Activated T-helper 9 cell treated with anti-CD3 and anti-CD28 coated beads, Interleukin-2, amount 50 U/mL, for 16 hours (primary cell): ENCODE measurements around the gene SPIRE2.
"Not testable (repeated sequence)": the region's sequence is repeated elsewhere in the genome, so short reads cannot be mapped to it uniquely, and the experiment has no call there.

ENCODE experiments used
- DNase-seq: peaks from one replicate; pipeline ENCODE4 v3.0.0-alpha.2; 2020; ENCODE audit warnings: low read depth

Gene SPIRE2

DNA sequence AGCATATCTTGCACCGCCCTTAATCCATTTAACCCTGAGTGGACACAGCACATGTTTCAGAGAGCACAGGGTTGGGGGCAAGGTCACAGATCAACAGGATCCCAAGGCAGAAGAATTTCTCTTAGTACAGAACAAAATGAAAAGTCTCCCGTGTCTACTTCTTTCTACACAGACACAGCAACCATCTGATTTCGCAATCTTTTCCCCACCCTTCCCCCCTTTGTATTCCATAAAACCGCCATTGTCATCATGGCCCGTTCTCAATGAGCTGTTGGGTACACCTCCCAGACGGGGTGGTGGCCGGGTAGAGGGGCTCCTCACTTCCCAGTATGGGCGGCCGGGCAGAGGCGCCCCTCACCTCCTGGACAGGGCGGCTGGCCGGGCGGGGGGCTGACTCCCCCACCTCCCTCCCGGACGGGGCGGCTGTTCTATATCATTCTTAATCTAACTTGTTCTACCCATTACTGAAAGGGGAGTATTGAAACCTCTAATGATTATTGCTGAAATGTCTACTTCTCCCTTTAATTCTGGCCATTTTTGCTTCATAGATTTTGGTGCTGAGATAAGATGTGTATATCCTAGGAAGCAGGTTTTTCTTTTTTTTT is 21.6 kb upstream of the SPIRE2 start:
- not testable (repeated sequence) for DNase-seq

DNA sequence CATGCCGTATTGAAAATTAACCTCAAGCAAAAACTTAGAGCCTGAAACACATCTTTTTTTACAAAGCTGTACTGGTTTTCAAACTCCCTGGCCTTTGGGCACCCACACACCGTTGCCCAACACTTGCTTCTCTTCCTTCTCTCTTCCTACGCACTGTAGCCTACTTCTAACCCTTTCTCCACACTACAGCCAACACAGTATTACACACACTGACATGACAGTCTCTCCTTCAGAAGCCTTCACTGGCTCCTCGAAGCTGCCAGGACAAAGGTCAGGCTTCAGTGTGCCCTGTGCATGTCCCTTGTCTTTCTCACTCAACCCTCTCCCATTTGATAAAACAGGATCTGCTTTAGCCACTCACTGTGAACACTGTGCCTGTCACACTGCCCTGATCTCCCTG is 19.8 kb upstream of the SPIRE2 start:
- DNase-seq = no peak

- no peak for DNase-seq
Observed at GRCh38 chr16:89811321-89811720, 17.0 kb upstream of the SPIRE2 start.

DNA sequence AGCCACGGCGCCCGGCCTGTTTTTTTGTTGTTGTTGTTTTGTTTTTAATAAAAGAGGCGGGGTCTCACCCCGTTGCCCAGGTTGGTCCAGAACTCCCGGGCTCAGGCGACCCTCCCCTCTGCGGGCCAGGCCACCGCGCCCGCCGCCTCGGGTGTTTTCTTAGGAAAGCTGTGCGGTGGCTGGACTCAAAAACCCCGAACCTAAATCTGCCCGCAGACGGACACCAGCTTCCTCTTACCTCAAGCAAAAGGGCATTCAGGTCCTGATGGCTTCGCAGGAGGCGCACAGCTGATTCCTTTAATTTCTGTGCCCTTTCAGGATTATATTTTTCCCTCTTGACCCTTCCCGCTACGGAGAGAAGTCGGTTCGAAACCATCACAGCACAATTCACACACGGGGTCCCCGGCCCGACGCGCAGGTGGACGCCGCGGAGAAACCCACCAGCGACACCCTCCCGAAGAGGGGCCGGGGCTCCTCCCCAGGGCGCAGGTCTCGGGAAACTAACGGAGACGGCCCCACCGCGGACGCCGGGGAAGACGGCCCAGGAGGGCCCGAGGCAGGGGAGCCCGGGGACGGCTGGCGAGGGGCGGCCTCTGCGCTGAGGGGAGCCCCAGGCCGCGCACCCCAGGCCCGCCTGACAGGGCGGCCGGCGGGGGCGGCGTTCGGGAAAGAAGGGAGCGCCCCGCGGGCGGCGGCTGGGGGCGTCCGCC is 12.5 kb upstream of the SPIRE2 start:
- no peak for DNase-seq

DNA sequence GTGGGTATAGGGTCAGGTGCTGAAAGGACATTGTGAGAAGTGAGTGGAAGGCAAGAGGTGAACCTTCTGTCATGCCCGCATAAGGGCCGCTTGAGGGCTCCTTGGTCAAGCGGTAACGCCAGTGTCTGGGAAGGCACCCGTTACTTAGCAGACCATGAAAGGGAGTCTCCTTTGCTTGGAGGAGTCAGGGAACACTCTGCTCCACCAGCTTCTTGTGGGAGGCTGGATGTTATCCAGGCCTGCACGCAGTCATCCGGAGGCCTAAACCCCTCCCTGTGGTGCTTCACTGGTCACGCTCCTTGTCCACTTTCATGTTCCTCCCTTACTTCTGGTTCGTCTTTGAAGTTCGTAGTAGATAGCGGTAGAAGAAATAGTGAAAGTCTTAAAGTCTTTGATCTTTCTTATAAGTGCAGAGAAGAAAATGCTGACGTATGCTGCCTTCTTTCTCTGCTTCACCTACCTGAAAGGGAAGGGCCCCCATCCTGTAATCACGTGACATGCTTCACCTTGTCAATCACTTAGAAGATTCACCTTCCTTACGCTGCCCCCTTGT is 9.3 kb upstream of the SPIRE2 start:
- DNase-seq = not testable (repeated sequence)

GRCh38 chr16:89819448-89819847 is 8.8 kb upstream of the SPIRE2 start:
- DNase-seq = not testable (repeated sequence)

- no peak for DNase-seq
Observed at GRCh38 chr16:89821438-89822187, 6.7 kb upstream of the SPIRE2 start.

- no peak for DNase-seq
Observed at GRCh38 chr16:89822188-89823086, 5.8 kb upstream of the SPIRE2 start.

GRCh38 chr16:89823087-89823823 is 5.0 kb upstream of the SPIRE2 start:
- no peak for DNase-seq

DNA sequence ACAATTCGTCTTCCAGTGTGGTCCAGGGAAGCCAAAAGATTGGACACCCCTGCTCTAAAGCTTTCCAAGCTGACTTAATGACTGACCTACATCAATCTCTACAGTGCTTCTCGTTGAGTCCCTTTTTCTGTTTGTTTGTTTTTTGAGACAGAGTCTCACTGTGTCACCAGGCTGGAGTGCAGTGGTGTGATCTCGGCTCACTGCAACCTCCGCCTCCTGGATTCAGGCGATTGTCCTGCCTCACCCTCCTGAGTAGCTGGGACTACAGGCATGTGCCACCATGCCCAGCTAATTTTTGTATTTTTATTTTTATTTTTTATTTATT is 4.5 kb upstream of the SPIRE2 start:
- not testable (repeated sequence) for DNase-seq

DNA sequence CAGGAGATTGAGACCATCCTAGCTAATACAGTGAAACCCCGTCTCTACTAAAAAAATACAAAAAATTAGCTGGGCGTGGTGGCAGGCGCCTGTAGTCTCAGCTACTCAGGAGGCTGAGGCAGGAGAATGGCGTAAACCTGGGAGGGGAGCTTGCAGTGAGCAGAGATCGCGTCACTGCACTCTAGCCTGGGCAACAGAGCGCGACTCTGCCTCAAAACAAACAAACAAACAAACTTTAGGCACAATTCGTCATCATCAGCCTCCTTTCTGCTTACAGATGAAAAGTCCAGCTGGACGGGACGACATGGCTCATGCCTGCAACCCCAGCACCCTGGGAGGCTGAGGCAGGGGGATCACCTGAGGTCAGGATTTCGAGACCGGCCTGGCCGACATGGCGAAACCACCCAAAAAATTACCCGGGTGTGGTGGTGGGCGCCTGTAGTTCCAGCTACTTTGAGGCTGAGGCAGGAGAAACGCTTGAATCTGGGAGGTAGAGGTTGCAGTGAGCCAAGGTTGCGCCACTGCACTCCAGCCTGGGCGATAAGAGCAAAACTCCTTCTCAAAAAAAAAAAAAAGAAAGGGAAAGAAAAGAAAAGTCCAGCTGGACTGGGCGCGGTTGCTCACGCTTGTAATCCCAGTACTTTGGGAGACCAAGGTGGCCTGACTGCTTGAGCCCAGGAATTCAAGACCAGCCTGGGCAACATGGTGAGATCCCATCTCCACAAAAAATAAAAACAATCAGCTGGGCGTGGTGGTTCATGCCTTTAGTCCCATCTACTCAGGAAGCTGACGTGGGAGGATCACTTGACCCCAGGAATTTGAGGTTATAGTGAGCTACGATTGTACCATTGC is 1.5 kb upstream of the SPIRE2 start:
- DNase-seq = no peak

GRCh38 chr16:89827383-89828198 is 684 bp upstream of the SPIRE2 start:
- DNase-seq = no peak

GRCh38 chr16:89828870-89829629 is 775 bp downstream of the SPIRE2 start:
- no peak for DNase-seq

- no peak for DNase-seq
Observed at GRCh38 chr16:89829630-89830437, 1.6 kb downstream of the SPIRE2 start.

GRCh38 chr16:89831810-89832328 is 3.6 kb downstream of the SPIRE2 start:
- DNase-seq = no peak

DNA sequence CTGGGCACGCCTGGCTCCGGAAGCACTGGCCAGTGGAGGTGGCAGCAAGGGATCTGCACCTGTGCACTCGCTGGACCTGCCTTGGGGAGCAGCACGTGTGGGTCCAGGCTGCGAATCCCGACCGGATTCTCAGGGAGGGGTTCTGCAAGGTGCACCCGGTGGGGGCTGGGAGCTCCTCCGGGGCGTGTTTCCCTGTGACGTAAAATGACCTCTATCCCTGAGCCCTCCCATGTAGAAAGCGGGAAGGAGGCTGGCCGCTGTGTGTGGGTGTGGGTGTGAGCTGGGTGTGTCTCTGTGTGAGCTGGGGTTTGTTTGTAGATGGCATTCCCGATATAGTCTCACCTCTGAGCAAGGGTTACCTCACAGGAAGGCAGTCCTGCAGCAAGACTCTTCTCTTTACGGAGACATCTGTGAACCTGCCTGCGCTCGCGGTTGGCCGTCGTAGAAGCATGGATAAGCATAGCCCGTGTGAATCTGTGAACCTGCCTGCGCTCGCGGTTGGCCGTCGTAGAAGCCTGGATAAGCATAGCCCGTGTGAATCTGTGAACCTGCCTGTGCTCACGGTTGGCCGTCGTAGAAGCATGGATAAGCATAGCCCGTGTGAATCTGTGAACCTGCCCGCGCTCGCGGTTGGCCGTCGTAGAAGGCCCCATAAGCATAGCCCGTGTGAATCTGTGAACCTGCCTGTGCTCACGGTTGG is 5.5 kb downstream of the SPIRE2 start:
- not testable (repeated sequence) for DNase-seq

GRCh38 chr16:89834813-89835363 is 6.6 kb downstream of the SPIRE2 start:
- not testable (repeated sequence) for DNase-seq
